ENCODE measurements around the gene HP1BP3. TPM values are rescaled to one million over a fixed set of nuclear protein-coding genes. Genes with fewer than 3 reads are reported as not detected.

HP1BP3 gene
- total and polyA plus RNA-seq, 2 of the 4 experiments (the other 2 are of a cell fraction) = 88.4 to 151 TPM

DNA sequence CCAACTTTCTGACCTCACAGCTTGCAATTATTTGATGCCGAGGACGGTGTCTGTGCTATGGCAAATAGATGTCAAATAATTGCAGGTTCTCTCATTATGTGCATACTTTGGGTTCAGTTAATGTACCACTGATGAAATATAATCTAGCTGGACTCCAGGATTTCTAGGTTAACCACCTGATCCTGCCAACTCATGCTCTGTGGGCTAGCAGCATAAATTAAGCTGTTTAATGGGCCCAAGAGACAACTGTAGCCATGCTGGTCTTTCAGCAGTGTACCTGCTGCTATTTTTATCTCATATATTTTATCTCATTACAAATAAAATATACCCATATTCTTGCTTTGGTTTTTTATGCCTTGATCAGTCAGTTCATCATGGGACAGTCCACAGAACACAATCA lies 43.3 kb upstream of the HP1BP3 start:
- Histone ChIP-seq H3K9me1 (ENCODE audit: insufficient read depth, low read length) (peaks cover 6% of the 10 kb centered on the region), H2BK15ac (ENCODE audit: low read depth, low read length) (no peak overlapping the region), H4K5ac (ENCODE audit: low read depth, low read length) (no peak overlapping the region), H3K4ac (ENCODE audit: low read depth, low read length) (no peak overlapping the region), H3K9ac (ENCODE audit: low read depth, low read length) (no peak overlapping the region), H3K4me1 (ENCODE audit: control insufficient read depth, insufficient read depth, low read length) (peaks cover 12% of the 10 kb centered on the region), H2AFZ (replicated peaks; ENCODE audit: low read length, poor library complexity) (no peak overlapping the region), H3K4me3 (ENCODE audit: insufficient read depth, low read depth, low read length) (no peak overlapping the region), H2BK120ac (ENCODE audit: low read depth, low read length) (no peak overlapping the region), H3K56ac (ENCODE audit: extremely low read depth, insufficient read depth, low read length) (no peak overlapping the region), H3K79me1 (ENCODE audit: low read depth in 1 of 2, low read length in 2 of 2) (peaks cover 14 to 22% of the 10 kb centered on the region in 2 experiments; a peak in 3 of 4 replicates), H3K4me2 (ENCODE audit: low read depth, low read length) (no peak overlapping the region), H3K27ac (ENCODE audit: insufficient read depth, low read length) (no peak overlapping the region), H3K27me3 (ENCODE audit: control insufficient read depth, insufficient read depth, low read length) (no peaks in the 10 kb centered on the region), H3K36me3 (ENCODE audit: control insufficient read depth, insufficient read depth, low read length) (peaks cover 5% of the 10 kb centered on the region), H4K91ac (ENCODE audit: insufficient read depth, low read depth, low read length) (no peak overlapping the region), H2AK9ac (replicated peaks; ENCODE audit: low read depth, low read length, poor library complexity) (no peak overlapping the region), H2AK5ac (ENCODE audit: low read depth, low read length) (no peak overlapping the region), H3K23ac (ENCODE audit: low read depth, low read length) (no peak overlapping the region), H4K20me1 (ENCODE audit: insufficient read depth, low read length) (no peaks in the 10 kb centered on the region), H3K18ac (ENCODE audit: low read depth, low read length) (no peak overlapping the region; the same call in 1 of the 2 replicates), H2BK5ac (ENCODE audit: low read depth, low read length, poor library complexity, severe bottlenecking) (no peak overlapping the region), H2BK20ac (ENCODE audit: low read depth, low read length) (no peak overlapping the region), H3K9me3 (ENCODE audit: control insufficient read depth, insufficient read depth, low read length) (no peaks in the 10 kb centered on the region), H4K8ac (ENCODE audit: low read depth in 2 of 2, low read length in 2 of 2) (no peak overlapping the region), H3K14ac (replicated peaks; ENCODE audit: low read depth, low read length) (no peak overlapping the region)
- ChIA-PET POLR2A (ENCODE audit: unreplicated experiment) (no interaction called here), CTCF (interaction anchor here (0.7 to 0.8 kb wide), 2 partner anchors 364 to 365 kb away, joined by 3 read pairs; no protein-coding TSS in a partner anchor)
- in situ Hi-C loops (cut with MboI; ENCODE audit: low sequenced_read_pairs) (no loop called here), dilution Hi-C loops (cut with HindIII; ENCODE audit: low sequenced_read_pairs, unreplicated experiment) (no loop called here), intact Hi-C loops (cut with micrococcal nuclease) (no loop called here)
- no CpG with 5 or more reads among the region's 2 CpGs for WGBS, 2 experiments (ENCODE audit: extremely low coverage in 2 of 2, insufficient read length in 1 of 2)
- TF ChIP-seq, protein P1, sequence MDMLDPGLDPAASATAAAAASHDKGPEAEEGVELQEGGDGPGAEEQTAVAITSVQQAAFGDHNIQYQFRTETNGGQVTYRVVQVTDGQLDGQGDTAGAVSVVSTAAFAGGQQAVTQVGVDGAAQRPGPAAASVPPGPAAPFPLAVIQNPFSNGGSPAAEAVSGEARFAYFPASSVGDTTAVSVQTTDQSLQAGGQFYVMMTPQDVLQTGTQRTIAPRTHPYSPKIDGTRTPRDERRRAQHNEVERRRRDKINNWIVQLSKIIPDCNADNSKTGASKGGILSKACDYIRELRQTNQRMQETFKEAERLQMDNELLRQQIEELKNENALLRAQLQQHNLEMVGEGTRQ (IDR thresholded peaks at IDR 0.05; ENCODE audit: low read depth, low read length) = no peak
- TF ChIP-seq RFX5 (IDR thresholded peaks at IDR 0.05; ENCODE audit: low read depth, low read length) (no peak), NFE2L2 (IDR thresholded peaks at IDR 0.05; ENCODE audit: low read depth, low read length) (no peak), CTCF (conservative IDR thresholded peaks at IDR 0.05; ENCODE audit: low read depth, low read length) (no peak), CHD1 (IDR thresholded peaks at IDR 0.05; ENCODE audit: low read depth, low read length) (no peak), ELK1 (IDR thresholded peaks at IDR 0.05; ENCODE audit: borderline replicate concordance, low read depth, low read length) (no peak), FOS (IDR thresholded peaks at IDR 0.05; ENCODE audit: low read depth, low read length) (no peak), MXI1 (IDR thresholded peaks at IDR 0.05; ENCODE audit: borderline replicate concordance, low read depth, low read length) (no peak), BHLHE40 (IDR thresholded peaks at IDR 0.05; ENCODE audit: low read depth, low read length) (no peak)
- no peak for ATAC-seq (ENCODE audit: low read depth)
- BruUV-seq (replicated peaks) = no TSS peak
- DNase-seq = no peak
